ENCODE results near the gene SLC27A6.

SLC27A6 gene

DNA sequence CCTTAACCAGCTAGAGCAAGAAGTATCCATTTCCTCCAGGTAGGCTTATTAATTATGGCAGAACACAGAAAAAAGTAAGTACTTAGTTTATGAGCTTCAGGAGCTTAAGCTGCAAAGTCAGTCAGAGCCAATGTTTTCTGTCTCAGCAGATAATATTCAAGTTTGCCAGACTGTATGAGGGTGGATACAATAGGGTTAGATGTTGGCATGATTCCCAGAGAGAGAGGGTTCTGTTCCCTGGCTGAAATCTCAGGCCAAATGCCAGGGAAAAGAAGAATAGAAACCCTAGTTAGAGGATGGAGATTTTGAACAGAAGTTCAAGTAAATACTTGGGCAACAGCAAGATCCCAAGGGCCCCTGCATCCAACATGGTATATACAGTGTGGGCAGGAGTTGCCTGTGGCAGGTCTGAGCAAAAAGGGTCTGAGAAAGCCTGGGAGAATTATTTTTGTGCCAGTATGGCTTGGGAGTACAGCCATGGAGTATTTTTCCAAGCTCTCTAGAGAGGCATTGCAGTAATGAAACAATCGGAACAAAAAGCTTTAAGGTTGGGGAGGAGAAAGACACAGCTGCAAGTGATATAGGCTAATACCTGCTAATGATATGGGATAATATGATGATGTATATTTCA lies 98.3 kb downstream of the SLC27A6 start:
- Histone ChIP-seq H2AFZ (ENCODE audit: low read length, unreplicated experiment) (no peak overlapping the region), H3K27me3 (ENCODE audit: insufficient read depth, low read length) (0 out of 2 replicates have a peak, but pooled peaks cover 7% of the 10 kb centered on the region), H3K4me3 (ENCODE audit: low read depth, low read length) (no peak overlapping the region), H3K36me3 (ENCODE audit: insufficient read depth, low read length) (no peaks in the 10 kb centered on the region), H3K4me1 (ENCODE audit: control insufficient read depth, insufficient read depth, low read length, unreplicated experiment) (no peaks in the 10 kb centered on the region), H3K79me2 (ENCODE audit: control insufficient read depth, insufficient read depth, low read length, unreplicated experiment) (no peaks in the 10 kb centered on the region), H3K27ac (ENCODE audit: low read depth, low read length) (no peak overlapping the region)

DNA sequence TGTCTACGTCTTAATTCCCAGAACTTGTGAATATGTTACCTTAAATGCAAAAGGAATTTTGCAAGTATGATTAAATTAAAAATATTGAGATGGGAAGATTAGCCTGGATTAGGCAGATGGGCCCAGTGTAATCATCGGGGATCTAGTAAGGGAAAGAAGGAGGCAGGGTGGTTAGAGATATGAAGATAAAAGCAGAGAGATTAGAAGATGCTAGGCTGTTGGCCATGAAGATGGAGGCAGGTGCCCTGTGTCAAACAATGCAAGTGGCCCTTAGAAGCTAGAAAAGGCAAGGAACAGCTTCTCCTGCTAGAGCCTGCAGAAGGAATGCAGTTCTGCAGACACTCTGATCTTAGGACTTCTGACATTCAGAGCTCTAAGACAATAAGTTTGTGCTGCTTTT lies 100.4 kb downstream of the SLC27A6 start:
- Histone ChIP-seq H3K79me2 (ENCODE audit: control insufficient read depth, insufficient read depth, low read length, unreplicated experiment) (no peaks in the 10 kb centered on the region), H3K27ac (ENCODE audit: low read depth, low read length) (no peak overlapping the region)

DNA sequence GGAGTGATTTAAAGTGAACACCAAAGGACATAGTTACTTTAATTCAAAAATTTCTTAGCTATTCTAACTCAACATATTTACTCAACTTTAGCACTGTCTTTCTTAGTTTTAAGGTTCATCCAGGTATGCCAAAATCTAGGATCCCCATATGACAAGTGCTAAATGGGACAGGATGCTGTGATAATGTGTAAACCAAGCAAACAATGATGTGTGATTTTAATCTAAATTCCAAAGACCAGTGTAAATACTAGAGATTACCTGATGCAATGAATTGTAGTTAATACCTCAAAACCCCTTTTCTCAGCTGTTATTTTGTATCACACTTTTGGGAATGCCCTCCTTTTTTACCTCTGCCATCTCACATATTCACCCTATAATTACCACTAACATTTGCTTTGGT lies 102.5 kb downstream of the SLC27A6 start:
- H2AFZ ChIP-seq (ENCODE audit: low read length, unreplicated experiment): no peak overlapping the region
- no peaks in the 10 kb centered on the region for H3K79me2 ChIP-seq (ENCODE audit: control insufficient read depth, insufficient read depth, low read length, unreplicated experiment)
- H3K27me3 ChIP-seq (ENCODE audit: insufficient read depth, low read length): no peaks in the 10 kb centered on the region
- H3K36me3 ChIP-seq (ENCODE audit: insufficient read depth, low read length): no peaks in the 10 kb centered on the region
- H3K27ac ChIP-seq (ENCODE audit: low read depth, low read length): no peak overlapping the region
- H3K4me3 ChIP-seq (ENCODE audit: low read depth, low read length): no peak overlapping the region
- H3K4me1 ChIP-seq (ENCODE audit: control insufficient read depth, insufficient read depth, low read length, unreplicated experiment): no peaks in the 10 kb centered on the region

More for the DNA sequence above, 100.4 kb downstream of the SLC27A6 start:
- no peak overlapping the region for H3K4me3 ChIP-seq (ENCODE audit: low read depth, low read length)
- H3K27me3 ChIP-seq (ENCODE audit: insufficient read depth, low read length): 0 out of 2 replicates have a peak, but pooled peaks cover 7% of the 10 kb centered on the region
- no peak overlapping the region for H2AFZ ChIP-seq (ENCODE audit: low read length, unreplicated experiment)
- no peaks in the 10 kb centered on the region for H3K36me3 ChIP-seq (ENCODE audit: insufficient read depth, low read length)
- H3K4me1 ChIP-seq (ENCODE audit: control insufficient read depth, insufficient read depth, low read length, unreplicated experiment): no peaks in the 10 kb centered on the region

DNA sequence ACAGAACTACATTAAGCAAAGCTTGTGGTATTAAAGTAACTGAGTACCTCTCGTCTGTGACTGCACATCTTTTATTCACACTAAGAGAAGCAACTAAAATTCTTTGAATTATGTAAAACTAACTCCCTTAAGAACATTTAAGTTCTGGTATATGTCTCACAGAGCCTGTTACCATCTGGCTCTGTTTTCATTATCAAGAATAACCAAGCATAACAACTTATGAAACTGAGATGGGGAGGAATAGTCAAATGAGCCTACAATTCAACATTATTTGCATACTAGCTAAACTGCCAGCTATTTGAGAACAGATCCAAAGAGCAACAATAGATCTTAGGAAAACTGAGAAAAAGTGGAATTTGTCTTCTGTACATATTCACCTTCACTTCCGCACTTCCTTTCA lies 104.0 kb downstream of the SLC27A6 start:
- no peak overlapping the region for H3K4me3 ChIP-seq (ENCODE audit: low read depth, low read length)
- no peaks in the 10 kb centered on the region for H3K27me3 ChIP-seq (ENCODE audit: insufficient read depth, low read length)
- H3K27ac ChIP-seq (ENCODE audit: low read depth, low read length): no peak overlapping the region
- H3K79me2 ChIP-seq (ENCODE audit: control insufficient read depth, insufficient read depth, low read length, unreplicated experiment): no peaks in the 10 kb centered on the region
- peaks cover 3% of the 10 kb centered on the region for H3K4me1 ChIP-seq (ENCODE audit: control insufficient read depth, insufficient read depth, low read length, unreplicated experiment)
- H3K36me3 ChIP-seq (ENCODE audit: insufficient read depth, low read length): no peaks in the 10 kb centered on the region
- no peak overlapping the region for H2AFZ ChIP-seq (ENCODE audit: low read length, unreplicated experiment)

- peaks cover 20% of the 10 kb centered on the region for H3K4me1 ChIP-seq (ENCODE audit: control insufficient read depth, insufficient read depth, low read length, unreplicated experiment)
- H3K27me3 ChIP-seq (ENCODE audit: insufficient read depth, low read length): no peaks in the 10 kb centered on the region
- H3K4me3 ChIP-seq (ENCODE audit: low read depth, low read length): no peak overlapping the region
- no peak overlapping the region for H3K27ac ChIP-seq (ENCODE audit: low read depth, low read length)
- H2AFZ ChIP-seq (ENCODE audit: low read length, unreplicated experiment): no peak overlapping the region
- H3K36me3 ChIP-seq (ENCODE audit: insufficient read depth, low read length): no peaks in the 10 kb centered on the region
- H3K79me2 ChIP-seq (ENCODE audit: control insufficient read depth, insufficient read depth, low read length, unreplicated experiment): no peaks in the 10 kb centered on the region
Observed at GRCh38 chr5:129073111-129073510, 107.8 kb downstream of the SLC27A6 start.

GRCh38 chr5:129074903-129075302 lies 109.6 kb downstream of the SLC27A6 start:
- Histone ChIP-seq H3K4me1 (ENCODE audit: control insufficient read depth, insufficient read depth, low read length, unreplicated experiment) (peaks cover 20% of the 10 kb centered on the region), H3K36me3 (ENCODE audit: insufficient read depth, low read length) (no peaks in the 10 kb centered on the region)

DNA sequence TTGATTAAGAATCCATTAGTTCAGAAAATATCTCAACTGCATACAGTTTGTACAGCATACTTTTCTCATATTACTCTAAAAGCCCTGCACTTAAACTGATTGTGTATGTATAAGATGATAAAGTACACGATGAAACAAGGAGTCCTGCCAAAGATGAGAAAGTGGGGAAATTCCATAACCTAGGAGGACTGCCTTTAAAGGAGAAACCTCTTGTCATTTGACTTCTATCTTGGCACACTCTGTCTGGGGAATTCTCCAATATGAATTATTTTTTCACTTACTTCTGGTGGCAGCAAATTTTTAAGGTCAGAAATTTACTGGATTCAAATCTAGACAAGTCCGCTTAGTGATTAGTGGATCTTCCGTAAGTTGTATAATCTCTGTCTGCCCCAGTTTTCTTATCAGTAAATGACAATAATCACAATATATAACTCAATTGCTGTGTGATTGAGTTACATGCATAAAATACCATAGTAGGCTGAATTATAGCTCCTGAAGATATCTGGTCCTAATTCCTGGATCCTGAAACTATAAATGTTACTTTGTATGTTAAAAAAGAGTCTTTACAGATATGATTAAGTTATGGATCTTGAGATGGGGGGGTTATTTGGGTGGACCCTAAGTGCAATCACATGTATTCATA lies 112.3 kb downstream of the SLC27A6 start:
- H3K4me3 ChIP-seq (ENCODE audit: low read depth, low read length): no peak overlapping the region
- H3K79me2 ChIP-seq (ENCODE audit: control insufficient read depth, insufficient read depth, low read length, unreplicated experiment): no peaks in the 10 kb centered on the region
- H2AFZ ChIP-seq (ENCODE audit: low read length, unreplicated experiment): no peak overlapping the region
- H3K27ac ChIP-seq (ENCODE audit: low read depth, low read length): no peak overlapping the region
- H3K27me3 ChIP-seq (ENCODE audit: insufficient read depth, low read length): no peaks in the 10 kb centered on the region
- H3K4me1 ChIP-seq (ENCODE audit: control insufficient read depth, insufficient read depth, low read length, unreplicated experiment): peaks cover 20% of the 10 kb centered on the region
- H3K36me3 ChIP-seq (ENCODE audit: insufficient read depth, low read length): no peaks in the 10 kb centered on the region

More at GRCh38 chr5:129074903-129075302, 109.6 kb downstream of the SLC27A6 start:
- no peak overlapping the region for H2AFZ ChIP-seq (ENCODE audit: low read length, unreplicated experiment)
- no peaks in the 10 kb centered on the region for H3K79me2 ChIP-seq (ENCODE audit: control insufficient read depth, insufficient read depth, low read length, unreplicated experiment)
- H3K27ac ChIP-seq (ENCODE audit: low read depth, low read length): no peak overlapping the region
- no peaks in the 10 kb centered on the region for H3K27me3 ChIP-seq (ENCODE audit: insufficient read depth, low read length)
- H3K4me3 ChIP-seq (ENCODE audit: low read depth, low read length): no peak overlapping the region; the same call in 1 of the 2 replicates

- Histone ChIP-seq H3K79me2 (ENCODE audit: control insufficient read depth, insufficient read depth, low read length, unreplicated experiment) (no peaks in the 10 kb centered on the region), H3K27ac (ENCODE audit: low read depth, low read length) (no peak overlapping the region), H3K36me3 (ENCODE audit: insufficient read depth, low read length) (no peaks in the 10 kb centered on the region), H2AFZ (ENCODE audit: low read length, unreplicated experiment) (no peak overlapping the region), H3K4me1 (ENCODE audit: control insufficient read depth, insufficient read depth, low read length, unreplicated experiment) (peaks cover 20% of the 10 kb centered on the region), H3K27me3 (ENCODE audit: insufficient read depth, low read length) (no peaks in the 10 kb centered on the region), H3K4me3 (ENCODE audit: low read depth, low read length) (no peak overlapping the region)
Observed at GRCh38 chr5:129078247-129078646, 113.0 kb downstream of the SLC27A6 start.

GRCh38 chr5:129078660-129079059 lies 113.4 kb downstream of the SLC27A6 start:
- Histone ChIP-seq H3K79me2 (ENCODE audit: control insufficient read depth, insufficient read depth, low read length, unreplicated experiment) (no peaks in the 10 kb centered on the region), H3K36me3 (ENCODE audit: insufficient read depth, low read length) (no peaks in the 10 kb centered on the region), H3K27ac (ENCODE audit: low read depth, low read length) (no peak overlapping the region), H2AFZ (ENCODE audit: low read length, unreplicated experiment) (no peak overlapping the region), H3K4me1 (ENCODE audit: control insufficient read depth, insufficient read depth, low read length, unreplicated experiment) (peaks cover 20% of the 10 kb centered on the region), H3K27me3 (ENCODE audit: insufficient read depth, low read length) (no peaks in the 10 kb centered on the region), H3K4me3 (ENCODE audit: low read depth, low read length) (no peak overlapping the region)

DNA sequence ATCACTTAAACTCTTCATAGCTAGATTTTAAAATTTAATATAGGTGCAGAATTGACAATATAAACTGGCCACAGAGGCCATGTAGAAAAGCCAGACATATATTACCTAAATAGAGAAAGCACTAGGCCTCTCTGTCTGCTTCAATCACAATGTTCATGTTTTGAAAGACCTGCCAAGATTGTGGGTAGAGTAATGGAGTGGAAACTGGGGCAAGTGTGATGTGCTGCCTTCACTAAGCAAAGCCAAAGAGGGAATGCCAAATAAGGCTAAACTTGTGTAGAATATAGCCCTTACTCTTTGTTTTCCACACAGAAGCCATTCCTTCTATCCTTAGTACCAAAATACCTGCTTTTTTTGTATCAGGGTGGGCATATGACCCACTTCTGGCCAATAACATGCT lies 114.2 kb downstream of the SLC27A6 start:
- Histone ChIP-seq H3K27ac (ENCODE audit: low read depth, low read length) (no peak overlapping the region), H3K27me3 (ENCODE audit: insufficient read depth, low read length) (no peaks in the 10 kb centered on the region), H3K4me1 (ENCODE audit: control insufficient read depth, insufficient read depth, low read length, unreplicated experiment) (peaks cover 15% of the 10 kb centered on the region), H3K79me2 (ENCODE audit: control insufficient read depth, insufficient read depth, low read length, unreplicated experiment) (no peaks in the 10 kb centered on the region), H2AFZ (ENCODE audit: low read length, unreplicated experiment) (no peak overlapping the region), H3K36me3 (ENCODE audit: insufficient read depth, low read length) (no peaks in the 10 kb centered on the region), H3K4me3 (ENCODE audit: low read depth, low read length) (no peak overlapping the region)

- H3K27me3 ChIP-seq (ENCODE audit: insufficient read depth, low read length): peaks cover 3% of the 10 kb centered on the region
- no peak overlapping the region for H3K4me3 ChIP-seq (ENCODE audit: low read depth, low read length)
- no peak overlapping the region for H2AFZ ChIP-seq (ENCODE audit: low read length, unreplicated experiment)
- H3K27ac ChIP-seq (ENCODE audit: low read depth, low read length): no peak overlapping the region
- H3K4me1 ChIP-seq (ENCODE audit: control insufficient read depth, insufficient read depth, low read length, unreplicated experiment): peaks cover 7% of the 10 kb centered on the region
- H3K36me3 ChIP-seq (ENCODE audit: insufficient read depth, low read length): no peaks in the 10 kb centered on the region
- H3K79me2 ChIP-seq (ENCODE audit: control insufficient read depth, insufficient read depth, low read length, unreplicated experiment): no peaks in the 10 kb centered on the region
Observed at GRCh38 chr5:129080766-129081165, 115.5 kb downstream of the SLC27A6 start.

Data from ACC112 (cell line).